Gastroesophageal sphincter (tissue), 4 donors: ENCODE data around the gene ITIH5. TPM values are rescaled to one million over a fixed set of nuclear protein-coding genes. Genes with fewer than 3 reads are reported as not detected.

Experiments
- ATAC-seq: fragments of 150-250 bp; one replicate; pipeline ENCODE4 v1.9.1; 2016; ENCODE audit warnings: mild to moderate bottlenecking, moderate library complexity
- H3K27ac ChIP-seq, 4 donors: fragments of 200-600 bp; sonication (generic) in 3 of 4; 1 replicate in 3 of 4; 2 replicates in 1 of 4; pipeline ENCODE4 v1.5.1; 2016 to 2019
- H3K27me3 ChIP-seq: fragments of 200-600 bp; sonication (generic); one replicate; pipeline ENCODE4 v1.5.1; 2019
- H3K36me3 ChIP-seq, 2 donors: fragments of 200-600 bp; sonication (generic); one replicate each; pipeline ENCODE4 v1.5.1; 2019; ENCODE audit warnings: control low read depth in 1 of 2
- H3K4me1 ChIP-seq, 3 donors: fragments of 200-600 bp; sonication (generic); 1 replicate in 2 of 3; 2 replicates in 1 of 3; pipeline ENCODE4 v1.5.1; 2016 to 2019; ENCODE audit warnings: control low read depth in 2 of 3
- H3K4me3 ChIP-seq, 2 donors: fragments of 200-600 bp; sonication (generic); one replicate each; pipeline ENCODE4 v1.5.1; 2019; ENCODE audit warnings: mild to moderate bottlenecking in 1 of 2, moderate library complexity in 1 of 2
- H3K9me3 ChIP-seq, 3 donors: fragments of 200-600 bp; sonication (generic); one replicate each; pipeline ENCODE4 v1.5.1; 2017 to 2019; ENCODE audit warnings: control low read depth in 2 of 3
- CTCF ChIP-seq, 4 experiments: fragments of 200-600 bp in 2 of 4; fragments of 450-650 bp in 2 of 4; sonication (generic) in 1 of 4; IDR thresholded peaks; one replicate each; pipeline ENCODE4 v1.5.1; 2017 to 2019; ENCODE audit warnings: antibody characterized with exemption in 4 of 4, mild to moderate bottlenecking in 2 of 4, moderate library complexity in 2 of 4
- EP300 ChIP-seq: sonication (generic); formaldehyde crosslinking; IDR thresholded peaks from one replicate; pipeline ENCODE4 v1.6.1; 2017; ENCODE audit warnings: antibody characterized with exemption, mild to moderate bottlenecking
- POLR2A ChIP-seq, 2 donors: fragments of 450-650 bp; IDR thresholded peaks; one replicate each; pipeline ENCODE4 v1.6.1; 2017; ENCODE audit warnings: antibody characterized with exemption in 2 of 2, mild to moderate bottlenecking in 2 of 2, moderate library complexity in 1 of 2
- POLR2AphosphoS5 ChIP-seq: sonication (generic); formaldehyde crosslinking; IDR thresholded peaks from one replicate; pipeline ENCODE4 v1.6.1; 2017; ENCODE audit warnings: antibody characterized with exemption
- WGBS, 2 donors: methylation state at CpG; one replicate each; pipeline ENCODE4 v1.1.5; 2018; ENCODE audit warnings: low coverage in 1 of 2; 5-methylcytosine and 5-hydroxymethylcytosine counted together
- total RNA-seq, 4 donors: library from RNA; depleted of rRNA; stranded (reverse); fragments of >200 nt; gene quantifications; one replicate each; pipeline ENCODE4 v1.1.0, GENCODE V29; 2016

The ITIH5 gene
- total RNA-seq, 4 donors from 2014 or later: 36.4 to 96.0 (median 52.9) TPM

GRCh38 chr10:7590271-7590670 lies 76.5 kb downstream of the ITIH5 start:
- TF ChIP-seq POLR2AphosphoS5 (no peak), CTCF (IDR thresholded peaks at IDR 0.05) (no peak), POLR2A (IDR thresholded peaks at IDR 0.05) (no peak), EP300 (no peak)
- H3K36me3 ChIP-seq: peaks cover 0 to 7% of the 10 kb centered on the region in 2 donors
- H3K27me3 ChIP-seq: no peaks in the 10 kb centered on the region
- 89 to 92% methylated on average over 9 of the region's 9 CpGs for WGBS, 2 donors
- no peak for ATAC-seq
- H3K27ac ChIP-seq: no peak overlapping the region
- no peaks in the 10 kb centered on the region for H3K9me3 ChIP-seq
- H3K4me1 ChIP-seq: peaks cover 5 to 39% (median 9%) of the 10 kb centered on the region in 3 donors
- no peak overlapping the region for H3K4me3 ChIP-seq

- H3K36me3 ChIP-seq: peaks cover 0 to 12% of the 10 kb centered on the region in 2 donors
- H3K4me3 ChIP-seq: no peak overlapping the region
- H3K4me1 ChIP-seq: peaks cover 5 to 38% (median 9%) of the 10 kb centered on the region in 3 donors
- WGBS, 2 donors: 82 to 93% methylated on average over 7 to 8 of the region's 10 CpGs
- no peak for ATAC-seq
- no peak overlapping the region for H3K27ac ChIP-seq
- H3K27me3 ChIP-seq: no peaks in the 10 kb centered on the region
- H3K9me3 ChIP-seq: no peaks in the 10 kb centered on the region
- TF ChIP-seq POLR2AphosphoS5 (no peak), POLR2A (IDR thresholded peaks at IDR 0.05) (no peak), CTCF (IDR thresholded peaks at IDR 0.05) (no peak), EP300 (no peak)
These were observed 77.0 kb downstream of the ITIH5 start for GRCh38 chr10:7589748-7590147.

GRCh38 chr10:7587865-7588188 lies 78.9 kb downstream of the ITIH5 start:
- no peak overlapping the region for H3K4me3 ChIP-seq
- WGBS, 2 donors: 80 to 98% methylated on average over 2 to 5 of the region's 6 CpGs
- peaks cover 0 to 21% of the 10 kb centered on the region in 2 donors for H3K36me3 ChIP-seq
- no peaks in the 10 kb centered on the region for H3K9me3 ChIP-seq
- no peak overlapping the region for H3K27ac ChIP-seq
- peaks cover 4 to 27% (median 5%) of the 10 kb centered on the region in 3 donors for H3K4me1 ChIP-seq
- no peak for ATAC-seq
- H3K27me3 ChIP-seq: no peaks in the 10 kb centered on the region
- TF ChIP-seq POLR2A (IDR thresholded peaks at IDR 0.05) (no peak), CTCF (IDR thresholded peaks at IDR 0.05) (no peak), EP300 (no peak), POLR2AphosphoS5 (no peak)

GRCh38 chr10:7587168-7587864 lies 79.5 kb downstream of the ITIH5 start:
- H3K27ac ChIP-seq: no peak overlapping the region
- H3K9me3 ChIP-seq: no peaks in the 10 kb centered on the region
- WGBS, 2 donors: 73 to 85% methylated on average over 6 to 11 of the region's 13 CpGs
- no peaks in the 10 kb centered on the region for H3K27me3 ChIP-seq
- H3K36me3 ChIP-seq: peaks cover 0 to 21% of the 10 kb centered on the region in 2 donors
- no peak for ATAC-seq
- peaks cover 0 to 22% (median 0%) of the 10 kb centered on the region in 3 donors for H3K4me1 ChIP-seq
- TF ChIP-seq EP300 (no peak), POLR2AphosphoS5 (no peak), CTCF (IDR thresholded peaks at IDR 0.05) (no peak), POLR2A (IDR thresholded peaks at IDR 0.05) (no peak)
- no peak overlapping the region for H3K4me3 ChIP-seq

- TF ChIP-seq POLR2AphosphoS5 (no peak), EP300 (no peak), CTCF (IDR thresholded peaks at IDR 0.05) (no peak), POLR2A (IDR thresholded peaks at IDR 0.05) (no peak)
- Histone ChIP-seq H3K27me3 (no peaks in the 10 kb centered on the region), H3K4me3 (no peak overlapping the region), H3K27ac (no peak overlapping the region), H3K4me1 (peaks cover 0 to 7% (median 0%) of the 10 kb centered on the region in 3 donors), H3K9me3 (no peaks in the 10 kb centered on the region), H3K36me3 (peaks cover 0 to 21% of the 10 kb centered on the region in 2 donors)
- WGBS, 2 donors: 67 to 79% methylated on average over 3 to 8 of the region's 8 CpGs
- no peak for ATAC-seq
These were observed 81.5 kb downstream of the ITIH5 start for GRCh38 chr10:7585228-7585627.
